Glutamatergic neuron (in vitro differentiated cells): Measurements from ENCODE around the gene IFT81. TPM values are rescaled to one million over a fixed set of nuclear protein-coding genes. Genes with fewer than 3 reads are reported as not detected.

ENCODE experiments used
- DNase-seq: peaks from one replicate; pipeline ENCODE4 v3.0.0; 2022
- H3K27ac Mint-ChIP-seq: one replicate; pipeline ENCODE4 v1.8.0; 2020; ENCODE audit warnings: mild to moderate bottlenecking, mixed read lengths, inconsistent platforms; ENCODE audit not compliant: unreplicated experiment
- H3K27me3 Mint-ChIP-seq: one replicate; pipeline ENCODE4 v1.8.0; 2020; ENCODE audit warnings: mild to moderate bottlenecking, moderate library complexity, mixed read lengths, inconsistent platforms; ENCODE audit not compliant: unreplicated experiment
- H3K36me3 Mint-ChIP-seq: one replicate; pipeline ENCODE4 v1.8.0; 2020; ENCODE audit warnings: mild to moderate bottlenecking, mixed read lengths, inconsistent platforms; ENCODE audit not compliant: unreplicated experiment
- H3K4me1 Mint-ChIP-seq: one replicate; pipeline ENCODE4 v1.8.0; 2020; ENCODE audit warnings: mild to moderate bottlenecking, low read depth, mixed read lengths, inconsistent platforms; ENCODE audit not compliant: unreplicated experiment
- H3K4me3 Mint-ChIP-seq: one replicate; pipeline ENCODE4 v1.8.0; 2020; ENCODE audit warnings: mild to moderate bottlenecking, mixed read lengths, inconsistent platforms; ENCODE audit not compliant: unreplicated experiment
- H3K9me3 Mint-ChIP-seq: one replicate; pipeline ENCODE4 v1.8.0; 2020; ENCODE audit warnings: mild to moderate bottlenecking, moderate library complexity, mixed read lengths, inconsistent platforms; ENCODE audit not compliant: unreplicated experiment
- CTCF ChIP-seq: fragments of 200-600 bp; sonication (generic); IDR thresholded peaks from one replicate; pipeline ENCODE4 v1.5.0; 2021; ENCODE audit not compliant: partially characterized antibody, unreplicated experiment
- total RNA-seq: library from RNA; stranded (reverse); fragmentation: NEBNext Ultra II Directional; extraction: Animal tissue kit (Norgen Biotek cat#: 25700); gene quantifications from one replicate; pipeline ENCODE4 v1.2.1, GENCODE V29; 2021; ENCODE audit not compliant: unreplicated experiment

The IFT81 gene
- total RNA-seq, 1 donor from 2014 or later = 27.6 TPM

GRCh38 chr12:110117956-110118685 lies 6.0 kb upstream of the IFT81 start:
- Mint-ChIP-seq H3K36me3 (no peaks in the 10 kb centered on the region), H3K27ac (no peak overlapping the region), H3K27me3 (peaks cover 5% of the 10 kb centered on the region), H3K9me3 (peaks cover 6% of the 10 kb centered on the region), H3K4me3 (no peak overlapping the region), H3K4me1 (no peaks in the 10 kb centered on the region)
- no peak for DNase-seq
- no peak for TF ChIP-seq CTCF

- no peak overlapping the region for H3K4me3 Mint-ChIP-seq
- no peak for TF ChIP-seq CTCF
- peaks cover 4% of the 10 kb centered on the region for H3K36me3 Mint-ChIP-seq
- no peak for DNase-seq
- peaks cover 6% of the 10 kb centered on the region for H3K9me3 Mint-ChIP-seq
- H3K4me1 Mint-ChIP-seq = peaks cover 10% of the 10 kb centered on the region
- peaks cover 10% of the 10 kb centered on the region for H3K27me3 Mint-ChIP-seq
- H3K27ac Mint-ChIP-seq = no peak overlapping the region
Observed at GRCh38 chr12:110122929-110123328, 1.2 kb upstream of the IFT81 start.

GRCh38 chr12:110123919-110124268 lies 263 bp upstream of the IFT81 start:
- no peak for DNase-seq
- Mint-ChIP-seq H3K27ac (peak overlapping the region; percentile 52), H3K36me3 (peaks cover 4% of the 10 kb centered on the region), H3K4me3 (peak overlapping the region; percentile 85), H3K9me3 (peaks cover 6% of the 10 kb centered on the region), H3K27me3 (peaks cover 10% of the 10 kb centered on the region), H3K4me1 (peaks cover 10% of the 10 kb centered on the region)
- no peak for TF ChIP-seq CTCF

- H3K27ac Mint-ChIP-seq = no peak overlapping the region
- no peak for DNase-seq
- H3K4me1 Mint-ChIP-seq = peaks cover 12% of the 10 kb centered on the region
- H3K36me3 Mint-ChIP-seq = peaks cover 4% of the 10 kb centered on the region
- peak overlapping the region; percentile 37 for H3K4me3 Mint-ChIP-seq
- H3K27me3 Mint-ChIP-seq = peaks cover 5% of the 10 kb centered on the region
- TF ChIP-seq CTCF = no peak
- H3K9me3 Mint-ChIP-seq = peaks cover 6% of the 10 kb centered on the region
Observed at GRCh38 chr12:110126557-110126956, 2.4 kb downstream of the IFT81 start.

- no peak for DNase-seq
- no peaks in the 10 kb centered on the region for H3K9me3 Mint-ChIP-seq
- no peak overlapping the region for H3K27ac Mint-ChIP-seq
- no peaks in the 10 kb centered on the region for H3K36me3 Mint-ChIP-seq
- peaks cover 3% of the 10 kb centered on the region for H3K4me1 Mint-ChIP-seq
- no peak overlapping the region for H3K4me3 Mint-ChIP-seq
- no peak for TF ChIP-seq CTCF
- H3K27me3 Mint-ChIP-seq = no peaks in the 10 kb centered on the region
Observed at GRCh38 chr12:110134691-110135411, 10.7 kb downstream of the IFT81 start.
